SK-N-SH (cell line): ENCODE data around the gene SDCCAG8. TPM values are rescaled to one million over a fixed set of nuclear protein-coding genes. Genes with fewer than 3 reads are reported as not detected.

Source experiments
- CTCF ChIA-PET: fragments of 300-600, 350-600 bp; formaldehyde crosslinking; extraction: SDS; loops from one replicate; lab custom pipeline; 2021; lab: Yijun Ruan, JAX
- POLR2A ChIA-PET: fragments of 350-600 bp; sonication (Branson Sonifier 250); formaldehyde crosslinking; extraction: SDS; loops from one replicate; lab custom pipeline; 2020; ENCODE audit warnings: antibody characterized with exemption, inconsistent platforms; lab: Yijun Ruan, JAX
- DNase-seq: peaks from one replicate; pipeline ENCODE4 v3.0.0; 2012
- H2AFZ ChIP-seq: fragments of 200-600 bp; sonication (generic); 2 replicates; pipeline ENCODE4 v1.8.1; 2016; ENCODE audit warnings: antibody characterized with exemption, mild to moderate bottlenecking, low read depth
- H3F3A ChIP-seq: fragments of 200-600 bp; sonication (generic); replicated peaks from 2 replicates; pipeline ENCODE3; 2016; ENCODE audit warnings: antibody characterized with exemption, mild to moderate bottlenecking; ENCODE audit not compliant: insufficient read depth
- H3K27ac ChIP-seq, 2 experiments: fragments of 200-500 bp in 1 of 2; fragments of 200-600 bp in 1 of 2; sonication (Bioruptor generic) in 1 of 2; sonication (generic), shearing (Covaris generic) in 1 of 2; 2 replicates each; pipeline versions ENCODE4 v1.5.1 to v1.6.1; 2014 to 2016; ENCODE audit warnings: low read depth in 2 of 2, inconsistent platforms in 1 of 2, low read length in 1 of 2, mild to moderate bottlenecking in 1 of 2, mixed read lengths in 1 of 2
- H3K27me3 ChIP-seq: fragments of 200-600 bp; sonication (generic), shearing (Covaris generic); 2 replicates; pipeline ENCODE4 v1.6.1; 2016; ENCODE audit warnings: mixed run types; ENCODE audit not compliant: insufficient read depth
- H3K36me3 ChIP-seq, 2 experiments: fragments of 200-500 bp in 1 of 2; fragments of 200-600 bp in 1 of 2; sonication (Bioruptor generic) in 1 of 2; sonication (generic) in 1 of 2; replicated peaks in 1 of 2; 2 replicates each; pipeline versions ENCODE3 to v1.5.1; 2014 to 2016; ENCODE audit warnings: low read length in 1 of 2, mild to moderate bottlenecking in 1 of 2; ENCODE audit not compliant: insufficient read depth in 2 of 2, control insufficient read depth in 1 of 2
- H3K4me1 ChIP-seq, 2 experiments: fragments of 200-500 bp in 1 of 2; fragments of 200-600 bp in 1 of 2; sonication (Bioruptor generic) in 1 of 2; sonication (generic), shearing (Covaris generic) in 1 of 2; 2 replicates each; pipeline versions ENCODE4 v1.5.1 to v1.6.1; 2014 to 2016; ENCODE audit warnings: low read depth in 1 of 2, low read length in 1 of 2, mixed run types in 1 of 2; ENCODE audit not compliant: insufficient read depth in 2 of 2, control insufficient read depth in 1 of 2
- H3K4me2 ChIP-seq: fragments of 200-600 bp; sonication (generic), shearing (Covaris generic); 2 replicates; pipeline ENCODE4 v1.6.1; 2017; ENCODE audit warnings: mixed run types
- H3K4me3 ChIP-seq, 2 experiments: fragments of 200-500 bp in 1 of 2; fragments of 200-600 bp in 1 of 2; sonication (Bioruptor generic) in 1 of 2; sonication (generic), shearing (Covaris generic) in 1 of 2; 2 replicates each; pipeline versions ENCODE4 v1.5.1 to v1.8.1; 2014 to 2016; ENCODE audit warnings: low read depth in 2 of 2, inconsistent platforms in 1 of 2, low read length in 1 of 2, mild to moderate bottlenecking in 1 of 2, mixed read lengths in 1 of 2, moderate library complexity in 1 of 2
- H3K79me2 ChIP-seq: fragments of 200-600 bp; sonication (generic); 2 replicates; pipeline ENCODE4 v1.8.1; 2017; ENCODE audit warnings: mild to moderate bottlenecking; ENCODE audit not compliant: insufficient read depth
- H3K9ac ChIP-seq: fragments of 200-600 bp; sonication (generic); 2 replicates; pipeline ENCODE4 v1.6.1; 2017; ENCODE audit warnings: mixed run types
- H3K9me2 ChIP-seq: fragments of 200-600 bp; sonication (generic); 2 replicates; pipeline ENCODE4 v1.6.1; 2017; ENCODE audit warnings: mixed run types
- H3K9me3 ChIP-seq: fragments of 200-600 bp; sonication (generic); 2 replicates; pipeline ENCODE4 v1.6.1; 2017; ENCODE audit warnings: mixed run types, mild to moderate bottlenecking, moderate library complexity
- H4K20me1 ChIP-seq: fragments of 200-600 bp; sonication (generic); 2 replicates; pipeline ENCODE4 v1.6.1; 2017; ENCODE audit warnings: mild to moderate bottlenecking, mixed run types; ENCODE audit not compliant: insufficient read depth
- ELF1 ChIP-seq: IDR thresholded peaks from 2 replicates; pipeline ENCODE4 v1.4.0; 2012
- EP300 ChIP-seq, 2 experiments: IDR thresholded peaks; 2 replicates each; pipeline versions ENCODE4 v1.4.0 to v1.6.1; 2012; ENCODE audit warnings: borderline replicate concordance in 1 of 2, low read depth in 1 of 2, low read length in 1 of 2
- FOXJ3 ChIP-seq: sonication (generic); formaldehyde crosslinking; IDR thresholded peaks from 2 replicates; pipeline ENCODE4 v1.5.1; 2020; ENCODE audit warnings: mild to moderate bottlenecking, missing genetic modification reagents
- GABPA ChIP-seq: IDR thresholded peaks from 2 replicates; pipeline ENCODE4 v1.4.0; 2012; ENCODE audit warnings: low read depth, mild to moderate bottlenecking
- JUND ChIP-seq: IDR thresholded peaks from 2 replicates; pipeline ENCODE4 v1.4.0; 2012
- MXI1 ChIP-seq: IDR thresholded peaks from 2 replicates; pipeline ENCODE4 v1.6.1; 2012; ENCODE audit warnings: mild to moderate bottlenecking, low read depth, low read length, improper control_type of control experiment
- NFIC ChIP-seq: IDR thresholded peaks from 2 replicates; pipeline ENCODE4 v1.4.0; 2012; ENCODE audit warnings: borderline replicate concordance
- PBX3 ChIP-seq: IDR thresholded peaks from 2 replicates; pipeline ENCODE4; 2012
- POLR2AphosphoS5 ChIP-seq: IDR thresholded peaks from 2 replicates; pipeline ENCODE4 v1.6.1; 2012; ENCODE audit warnings: low read depth, low read length
- RCOR1 ChIP-seq: fragments of 150-350 bp; IDR thresholded peaks from 2 replicates; pipeline ENCODE4 v1.6.1; 2017; ENCODE audit warnings: antibody characterized with exemption, low read length
- SIN3A ChIP-seq: IDR thresholded peaks from 2 replicates; pipeline ENCODE4 v1.6.1; 2012; ENCODE audit warnings: low read depth, mild to moderate bottlenecking, low read length, moderate library complexity, borderline replicate concordance
- SMC3 ChIP-seq: IDR thresholded peaks from 2 replicates; pipeline ENCODE4 v1.6.1; 2012; ENCODE audit warnings: low read depth, low read length, improper control_type of control experiment
- TCF12 ChIP-seq: IDR thresholded peaks from 2 replicates; pipeline ENCODE4 v1.4.0; 2012
- TEAD4 ChIP-seq: IDR thresholded peaks from 2 replicates; pipeline ENCODE4 v1.4.0; 2012; ENCODE audit warnings: mild to moderate bottlenecking, borderline replicate concordance; ENCODE audit not compliant: insufficient read depth
- USF1 ChIP-seq: IDR thresholded peaks from 2 replicates; pipeline ENCODE4 v1.4.0; 2012; ENCODE audit warnings: low read depth, borderline replicate concordance
- YY1 ChIP-seq: IDR thresholded peaks from 2 replicates; pipeline ENCODE4 v1.4.0; 2012; ENCODE audit warnings: low read depth, mild to moderate bottlenecking
- WGBS: methylation state at CpG from one replicate; pipeline ENCODE4 v1.1.6; 2017; ENCODE audit warnings: low lambda C conversion rate; 5-methylcytosine and 5-hydroxymethylcytosine counted together
- polyA plus RNA-seq, 3 experiments: library from polyadenylated mRNA; depleted of rRNA; stranded (reverse); fragments of >200 nt; gene quantifications; 2 replicates each; pipeline ENCODE4 v1.2.3, GENCODE V29; 2012
- TF ChIP-seq, protein P1 (sequence below): IDR thresholded peaks from 2 replicates; pipeline ENCODE4 v1.4.0; 2012; ENCODE audit warnings: low read depth
- TF ChIP-seq, protein P2 (sequence below): IDR thresholded peaks from 2 replicates; pipeline ENCODE4 v1.4.0; 2012; ENCODE audit warnings: low read depth, borderline replicate concordance
- TF ChIP-seq, protein P3 (sequence below): fragments of 150-350 bp; IDR thresholded peaks from 2 replicates; pipeline ENCODE4 v1.6.1; 2016; ENCODE audit warnings: mild to moderate bottlenecking, low read depth, low read length

SDCCAG8 gene
- polyA plus RNA-seq, 1 of the 3 experiments (the other 2 are of a cell fraction): 22.7 TPM

DNA sequence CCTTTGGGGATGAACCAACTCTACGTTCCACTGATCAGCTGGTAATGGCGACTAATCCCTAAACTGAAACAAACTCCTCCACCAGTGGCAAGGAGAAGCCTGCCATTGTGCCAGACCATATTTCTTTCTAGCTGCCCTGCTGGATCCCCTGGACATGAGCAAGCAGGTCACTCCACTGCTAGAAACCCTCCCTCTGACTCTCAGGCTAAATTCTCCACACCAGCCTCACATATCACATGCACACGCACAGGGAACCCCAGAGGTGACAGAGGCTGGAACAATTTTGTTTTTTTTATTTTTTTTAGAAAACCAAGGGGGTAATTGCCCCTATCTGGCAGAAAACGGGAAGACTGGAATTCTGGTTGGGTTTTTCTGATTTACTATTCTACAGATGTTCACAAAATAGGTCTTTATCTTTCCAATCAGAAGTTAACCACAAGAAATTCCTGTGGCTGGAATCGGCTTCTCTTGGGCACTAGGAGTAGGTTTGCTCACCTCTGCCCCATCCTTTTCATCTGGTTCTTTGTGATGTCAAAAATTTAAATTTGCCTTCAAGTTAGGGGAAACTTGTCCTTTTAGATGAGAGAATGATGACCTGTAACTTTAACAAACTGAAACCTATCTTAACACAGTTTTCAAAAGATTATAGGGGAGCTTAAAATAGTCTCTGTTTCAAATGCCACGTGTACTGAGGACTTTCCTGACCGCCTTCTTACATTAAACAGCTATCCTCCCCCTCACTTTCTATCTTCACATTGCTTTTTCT is 258.1 kb downstream of the SDCCAG8 start:
- ChIA-PET POLR2A (no interaction called here), CTCF (no interaction called here)
- peaks cover 34 to 37% of the 10 kb centered on the region in 2 experiments for H3K36me3 ChIP-seq
- H3K27me3 ChIP-seq: no peaks in the 10 kb centered on the region
- TF ChIP-seq TEAD4 (peak; percentile 51; the same call in 1 of the 2 replicates), SMC3 (no peak), NFIC (peak; percentile 36), TCF12 (peak; percentile 85), PBX3 (peak; percentile 56), JUND (peak; percentile 43; the same call in 1 of the 2 replicates), POLR2AphosphoS5 (peak; percentile 20; the same call in 1 of the 2 replicates), EP300 (IDR thresholded peaks at IDR 0.05; ENCODE audit: borderline replicate concordance in 1 of 2, low read depth in 1 of 2, low read length in 1 of 2) (peak in 1 of 2 experiments; percentile 51; a peak in 1 of 4 replicates)
- TF ChIP-seq, protein P1, sequence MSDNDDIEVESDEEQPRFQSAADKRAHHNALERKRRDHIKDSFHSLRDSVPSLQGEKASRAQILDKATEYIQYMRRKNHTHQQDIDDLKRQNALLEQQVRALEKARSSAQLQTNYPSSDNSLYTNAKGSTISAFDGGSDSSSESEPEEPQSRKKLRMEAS: 0 out of 2 replicates have a peak, but pooled peaks have one; percentile 11
- TF ChIP-seq, protein P2, sequence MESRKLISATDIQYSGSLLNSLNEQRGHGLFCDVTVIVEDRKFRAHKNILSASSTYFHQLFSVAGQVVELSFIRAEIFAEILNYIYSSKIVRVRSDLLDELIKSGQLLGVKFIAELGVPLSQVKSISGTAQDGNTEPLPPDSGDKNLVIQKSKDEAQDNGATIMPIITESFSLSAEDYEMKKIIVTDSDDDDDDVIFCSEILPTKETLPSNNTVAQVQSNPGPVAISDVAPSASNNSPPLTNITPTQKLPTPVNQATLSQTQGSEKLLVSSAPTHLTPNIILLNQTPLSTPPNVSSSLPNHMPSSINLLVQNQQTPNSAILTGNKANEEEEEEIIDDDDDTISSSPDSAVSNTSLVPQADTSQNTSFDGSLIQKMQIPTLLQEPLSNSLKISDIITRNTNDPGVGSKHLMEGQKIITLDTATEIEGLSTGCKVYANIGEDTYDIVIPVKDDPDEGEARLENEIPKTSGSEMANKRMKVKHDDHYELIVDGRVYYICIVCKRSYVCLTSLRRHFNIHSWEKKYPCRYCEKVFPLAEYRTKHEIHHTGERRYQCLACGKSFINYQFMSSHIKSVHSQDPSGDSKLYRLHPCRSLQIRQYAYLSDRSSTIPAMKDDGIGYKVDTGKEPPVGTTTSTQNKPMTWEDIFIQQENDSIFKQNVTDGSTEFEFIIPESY: no peak
- DNase-seq: no peak
- 60% methylated on average over 7 of the region's 7 CpGs for WGBS
- H2AFZ ChIP-seq: no peak overlapping the region
- H3K9me3 ChIP-seq: peaks cover 8% of the 10 kb centered on the region
- no peak overlapping the region for H3K4me3 ChIP-seq
- H3K9ac ChIP-seq: no peak overlapping the region
- no peaks in the 10 kb centered on the region for H3K79me2 ChIP-seq
- no peaks in the 10 kb centered on the region for H3F3A ChIP-seq
- no peaks in the 10 kb centered on the region for H3K9me2 ChIP-seq
- no peak overlapping the region for H3K4me2 ChIP-seq
- H3K4me1 ChIP-seq: peaks cover 4% of the 10 kb centered on the region in 2 experiments; a peak in 2 of 4 replicates
- H3K27ac ChIP-seq: 0 out of 4 replicates have a peak overlapping the region, but pooled peaks of 1 of the 2 experiments have one; percentile 1
- no peaks in the 10 kb centered on the region for H4K20me1 ChIP-seq

- Histone ChIP-seq H3K27ac (no peak overlapping the region), H2AFZ (no peak overlapping the region), H3K9ac (no peak overlapping the region), H3K9me2 (no peaks in the 10 kb centered on the region), H3K4me1 (peaks cover 4% of the 10 kb centered on the region in 2 experiments; a peak in 2 of 4 replicates), H3K4me2 (no peak overlapping the region), H3K9me3 (peaks cover 8% of the 10 kb centered on the region), H3F3A (no peaks in the 10 kb centered on the region), H3K79me2 (no peaks in the 10 kb centered on the region), H3K36me3 (peaks cover 30 to 44% of the 10 kb centered on the region in 2 experiments), H3K4me3 (no peak overlapping the region), H3K27me3 (no peaks in the 10 kb centered on the region), H4K20me1 (no peaks in the 10 kb centered on the region)
- CTCF ChIA-PET: no interaction called here
- DNase-seq: no peak
- WGBS: 94% methylated on average over 1 of the region's 1 CpG
- POLR2A ChIA-PET: no interaction called here
- TF ChIP-seq RCOR1: no peak
- TF ChIP-seq GABPA: no peak
- no peak for TF ChIP-seq MXI1
- no peak for TF ChIP-seq TCF12
- TF ChIP-seq, protein P3, sequence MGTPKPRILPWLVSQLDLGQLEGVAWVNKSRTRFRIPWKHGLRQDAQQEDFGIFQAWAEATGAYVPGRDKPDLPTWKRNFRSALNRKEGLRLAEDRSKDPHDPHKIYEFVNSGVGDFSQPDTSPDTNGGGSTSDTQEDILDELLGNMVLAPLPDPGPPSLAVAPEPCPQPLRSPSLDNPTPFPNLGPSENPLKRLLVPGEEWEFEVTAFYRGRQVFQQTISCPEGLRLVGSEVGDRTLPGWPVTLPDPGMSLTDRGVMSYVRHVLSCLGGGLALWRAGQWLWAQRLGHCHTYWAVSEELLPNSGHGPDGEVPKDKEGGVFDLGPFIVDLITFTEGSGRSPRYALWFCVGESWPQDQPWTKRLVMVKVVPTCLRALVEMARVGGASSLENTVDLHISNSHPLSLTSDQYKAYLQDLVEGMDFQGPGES: no peak
- TF ChIP-seq ELF1: no peak
- no peak for TF ChIP-seq YY1
- TF ChIP-seq SIN3A: no peak
- TF ChIP-seq, protein P2: no peak
- TF ChIP-seq EP300 (IDR thresholded peaks at IDR 0.05; ENCODE audit: borderline replicate concordance in 1 of 2, low read depth in 1 of 2, low read length in 1 of 2): no peak
- TF ChIP-seq USF1: no peak
- TF ChIP-seq FOXJ3 (CRISPR knock-in tag): no peak
- no peak for TF ChIP-seq POLR2AphosphoS5
- no peak for TF ChIP-seq SMC3
Observed at GRCh38 chr1:243514927-243515326, 259.1 kb downstream of the SDCCAG8 start.
